ENCODE results near the gene SRCAP. TPM values are rescaled to one million over a fixed set of nuclear protein-coding genes. Genes with fewer than 3 reads are reported as not detected.

SRCAP gene
- total RNA-seq, 1 donor: 15.1 TPM

DNA sequence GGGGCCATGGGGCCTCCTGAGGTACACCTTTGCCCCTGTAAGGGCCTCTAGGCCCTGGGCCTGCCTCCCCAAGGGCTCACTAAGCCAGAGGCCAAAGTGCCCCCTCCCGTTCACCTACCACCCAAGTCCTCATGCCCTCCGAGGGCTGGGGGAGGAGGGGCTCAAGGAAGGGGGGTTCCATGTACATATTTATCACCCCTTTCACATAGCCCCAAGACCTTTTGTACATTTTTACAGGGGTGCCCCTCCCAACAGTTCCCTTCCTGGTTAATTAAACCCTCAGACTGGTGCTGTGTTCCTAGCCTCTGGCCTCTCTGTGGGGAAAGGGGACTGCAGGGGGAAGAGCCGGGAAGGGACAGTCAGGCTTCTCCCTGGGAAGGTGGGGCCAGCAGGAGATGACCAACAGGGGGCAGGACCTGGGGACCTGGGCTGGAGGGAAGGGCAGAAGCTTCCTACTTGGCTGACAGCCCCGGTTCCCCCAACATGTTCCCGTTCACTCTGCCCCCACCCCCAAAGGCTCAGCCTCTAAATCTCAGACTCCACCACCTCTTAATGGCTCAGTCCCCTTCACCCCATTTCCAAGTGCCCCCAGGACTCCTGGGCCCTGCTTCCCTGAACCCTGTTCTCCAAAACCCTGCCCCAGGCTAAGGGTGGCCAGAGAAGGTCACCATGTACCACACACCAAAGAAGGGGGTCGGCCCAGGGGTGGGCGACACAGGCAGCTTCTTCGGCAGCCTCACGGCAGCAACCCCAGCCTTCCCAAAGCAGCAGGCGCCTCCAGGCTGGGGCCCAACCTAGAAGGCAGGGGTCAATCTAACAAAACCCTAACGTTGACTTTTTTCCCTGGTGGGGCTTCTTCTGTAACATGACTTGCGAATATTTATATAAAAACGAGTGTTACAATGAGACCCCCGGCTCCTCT lies 28.8 kb upstream of the SRCAP start:
- H3K4me3 ChIP-seq (ENCODE audit: low read depth, low read length): no peak overlapping the region
- TF ChIP-seq, protein P1, sequence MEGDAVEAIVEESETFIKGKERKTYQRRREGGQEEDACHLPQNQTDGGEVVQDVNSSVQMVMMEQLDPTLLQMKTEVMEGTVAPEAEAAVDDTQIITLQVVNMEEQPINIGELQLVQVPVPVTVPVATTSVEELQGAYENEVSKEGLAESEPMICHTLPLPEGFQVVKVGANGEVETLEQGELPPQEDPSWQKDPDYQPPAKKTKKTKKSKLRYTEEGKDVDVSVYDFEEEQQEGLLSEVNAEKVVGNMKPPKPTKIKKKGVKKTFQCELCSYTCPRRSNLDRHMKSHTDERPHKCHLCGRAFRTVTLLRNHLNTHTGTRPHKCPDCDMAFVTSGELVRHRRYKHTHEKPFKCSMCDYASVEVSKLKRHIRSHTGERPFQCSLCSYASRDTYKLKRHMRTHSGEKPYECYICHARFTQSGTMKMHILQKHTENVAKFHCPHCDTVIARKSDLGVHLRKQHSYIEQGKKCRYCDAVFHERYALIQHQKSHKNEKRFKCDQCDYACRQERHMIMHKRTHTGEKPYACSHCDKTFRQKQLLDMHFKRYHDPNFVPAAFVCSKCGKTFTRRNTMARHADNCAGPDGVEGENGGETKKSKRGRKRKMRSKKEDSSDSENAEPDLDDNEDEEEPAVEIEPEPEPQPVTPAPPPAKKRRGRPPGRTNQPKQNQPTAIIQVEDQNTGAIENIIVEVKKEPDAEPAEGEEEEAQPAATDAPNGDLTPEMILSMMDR (IDR thresholded peaks at IDR 0.05; ENCODE audit: insufficient read depth, low read depth, low read length): peak; percentile 7
- no peak for DNase-seq (ENCODE audit: low read depth)

GRCh38 chr16:30675143-30675542 lies 23.8 kb upstream of the SRCAP start:
- TF ChIP-seq, protein P1 (IDR thresholded peaks at IDR 0.05; ENCODE audit: insufficient read depth, low read depth, low read length): no peak
- DNase-seq (ENCODE audit: low read depth): no peak
- H3K4me3 ChIP-seq (ENCODE audit: low read depth, low read length): no peak overlapping the region

DNA sequence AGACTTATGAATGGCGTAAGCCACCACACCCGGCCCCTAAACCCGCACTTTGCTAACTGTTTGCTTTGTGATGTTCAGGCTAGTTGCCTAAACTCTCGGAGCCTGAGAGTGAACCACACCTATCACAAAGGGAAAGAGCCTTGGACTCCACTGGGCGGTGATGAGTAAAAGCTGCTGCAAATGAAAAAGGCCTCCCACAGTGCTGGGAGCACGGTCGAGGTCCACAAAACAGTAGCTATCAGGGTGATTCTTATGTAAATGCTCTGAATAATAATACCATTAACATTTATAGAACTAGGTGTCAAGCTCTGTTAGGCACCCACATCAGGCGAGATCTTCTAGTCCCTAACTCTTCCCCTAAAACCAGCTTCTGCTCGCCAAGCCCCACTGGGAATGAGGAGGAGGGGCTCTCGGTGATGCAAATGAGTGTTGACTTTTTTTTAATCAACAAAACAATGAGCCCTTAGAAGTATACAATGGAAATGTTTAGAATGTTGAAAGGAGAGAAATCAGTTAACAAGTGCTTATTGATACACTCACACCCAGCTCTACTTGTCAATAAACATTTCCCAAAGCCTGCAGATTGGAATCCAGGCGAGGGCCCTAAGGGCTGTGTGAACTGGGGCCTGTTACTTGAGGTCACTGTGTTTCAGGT lies 20.9 kb upstream of the SRCAP start:
- DNase-seq (ENCODE audit: low read depth): no peak
- no peak overlapping the region for H3K4me3 ChIP-seq (ENCODE audit: low read depth, low read length)
- TF ChIP-seq, protein P1 (IDR thresholded peaks at IDR 0.05; ENCODE audit: insufficient read depth, low read depth, low read length): no peak

DNA sequence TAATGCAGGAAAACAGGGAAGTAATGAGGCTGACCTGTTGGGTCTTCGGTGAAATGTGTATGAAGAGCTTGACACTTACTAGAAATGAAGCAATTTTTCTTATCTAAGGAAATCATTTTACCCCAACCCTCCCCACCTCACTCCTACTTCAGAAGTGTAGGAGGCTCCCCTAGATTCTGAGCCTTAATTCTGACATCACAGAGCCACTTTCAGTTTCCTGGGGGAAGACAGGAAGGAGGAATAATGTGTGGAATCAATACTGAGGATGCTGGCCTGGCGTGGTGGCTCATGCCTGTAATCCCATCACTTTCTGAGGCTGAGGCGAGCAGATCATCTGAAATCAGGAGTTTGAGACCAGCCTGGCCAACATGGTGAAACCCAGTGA lies 20.4 kb upstream of the SRCAP start:
- TF ChIP-seq, protein P1 (IDR thresholded peaks at IDR 0.05; ENCODE audit: insufficient read depth, low read depth, low read length): no peak
- DNase-seq (ENCODE audit: low read depth): no peak
- H3K4me3 ChIP-seq (ENCODE audit: low read depth, low read length): no peak overlapping the region

- no peak for DNase-seq (ENCODE audit: low read depth)
- TF ChIP-seq, protein P1 (IDR thresholded peaks at IDR 0.05; ENCODE audit: insufficient read depth, low read depth, low read length): no peak
- H3K4me3 ChIP-seq (ENCODE audit: low read depth, low read length): no peak overlapping the region
Measured at GRCh38 chr16:30680326-30680725, 18.6 kb upstream of the SRCAP start.

GRCh38 chr16:30688701-30689100 lies 10.3 kb upstream of the SRCAP start:
- no peak for DNase-seq (ENCODE audit: low read depth)
- no peak overlapping the region for H3K4me3 ChIP-seq (ENCODE audit: low read depth, low read length)
- TF ChIP-seq, protein P1 (IDR thresholded peaks at IDR 0.05; ENCODE audit: insufficient read depth, low read depth, low read length): no peak
